SK-N-SH (cell line): ENCODE results near the gene PALM.

Experiments
- CTCF ChIP-seq: fragments of 200-600 bp; sonication (generic); IDR thresholded peaks from 2 replicates; pipeline ENCODE4 v1.6.1; 2017; ENCODE audit warnings: antibody characterized with exemption, mild to moderate bottlenecking, moderate library complexity
- FOSL2 ChIP-seq: IDR thresholded peaks from 2 replicates; pipeline ENCODE4 v1.4.0; 2012; ENCODE audit warnings: low read depth, mild to moderate bottlenecking, moderate library complexity, borderline replicate concordance
- GATA2 ChIP-seq: sonication (generic); formaldehyde crosslinking; IDR thresholded peaks from 2 replicates; pipeline ENCODE4 v1.5.0; 2020; ENCODE audit warnings: mild to moderate bottlenecking, missing genetic modification reagents
- MAX ChIP-seq: IDR thresholded peaks from 2 replicates; pipeline ENCODE4 v1.4.0; 2012; ENCODE audit warnings: low read depth
- NFIC ChIP-seq: IDR thresholded peaks from 2 replicates; pipeline ENCODE4 v1.4.0; 2012; ENCODE audit warnings: borderline replicate concordance
- NRF1 ChIP-seq: IDR thresholded peaks from 2 replicates; pipeline ENCODE4 v1.6.1; 2012; ENCODE audit warnings: low read depth, mild to moderate bottlenecking, low read length
- RAD21 ChIP-seq: IDR thresholded peaks from 2 replicates; pipeline ENCODE4 v1.6.1; 2012; ENCODE audit warnings: mild to moderate bottlenecking, low read length
- REST ChIP-seq: IDR thresholded peaks from 2 replicates; pipeline ENCODE4 v1.6.1; 2012; ENCODE audit warnings: mild to moderate bottlenecking, low read depth, low read length, moderate library complexity
- SMC3 ChIP-seq: IDR thresholded peaks from 2 replicates; pipeline ENCODE4 v1.6.1; 2012; ENCODE audit warnings: low read depth, low read length, improper control_type of control experiment
- TAF1 ChIP-seq: IDR thresholded peaks from 2 replicates; pipeline ENCODE4 v1.6.1; 2012; ENCODE audit warnings: low read depth, mild to moderate bottlenecking, low read length, moderate library complexity, borderline replicate concordance
- TCF12 ChIP-seq: IDR thresholded peaks from 2 replicates; pipeline ENCODE4 v1.4.0; 2012
- USF2 ChIP-seq: fragments of 150-350 bp; IDR thresholded peaks from 2 replicates; pipeline ENCODE4 v1.6.1; 2017; ENCODE audit warnings: antibody characterized with exemption, low read length, low read depth, borderline replicate concordance

GRCh38 chr19:719636-720344, 11.1 kb downstream of the PALM start:
- TF ChIP-seq NRF1 (no peak), CTCF (no peak), MAX (no peak), NFIC (no peak), TAF1 (no peak), FOSL2 (no peak), REST (no peak), RAD21 (no peak), USF2 (no peak), SMC3 (no peak), GATA2 (CRISPR knock-in tag) (no peak), TCF12 (no peak)
